CD4-positive, alpha-beta T cell (primary cell): ENCODE measurements around the gene NUB1. TPM values are rescaled to one million over a fixed set of nuclear protein-coding genes. Genes with fewer than 3 reads are reported as not detected.
A peak's percentile ranks its signal among the peaks of the same experiment; 100 is the strongest.

ENCODE experiments used
- ATAC-seq: fragments of 200-7000 bp; cut with Tn5 transposase; one replicate; pipeline ENCODE4 v1.10.0; 2022; ENCODE audit warnings: mild to moderate bottlenecking; ENCODE audit not compliant: poor library complexity
- CTCF ChIA-PET: fragments of 350-600 bp; sonication (Branson Sonifier 250); formaldehyde crosslinking; loops from one replicate; lab custom pipeline; 2021; ENCODE audit warnings: antibody characterized with exemption, inconsistent platforms; lab: Charles Lee
- POLR2A ChIA-PET: fragments of 350-600 bp; sonication (Branson Sonifier 250); formaldehyde crosslinking; loops from one replicate; lab custom pipeline; 2021; ENCODE audit warnings: antibody characterized with exemption, inconsistent platforms; lab: Charles Lee
- DNase-seq, 14 experiments: peaks; one replicate each; pipeline ENCODE4 v3.0.0-alpha.2; 2013 to 2020; ENCODE audit warnings: mixed read lengths in 2 of 14
- H3K27ac ChIP-seq, 2 donors: one replicate each; pipeline versions ENCODE4 v1.5.1 to v1.7.0; 2013; ENCODE audit warnings: low read length in 2 of 2, low read depth in 1 of 2, mild to moderate bottlenecking in 1 of 2
- H3K27me3 ChIP-seq, 2 experiments: 1 replicate in 1 of 2; 2 replicates in 1 of 2; pipeline versions ENCODE4 v1.6.1 to v1.7.0; 2013; ENCODE audit warnings: low read length in 2 of 2, control low read depth in 1 of 2, mild to moderate bottlenecking in 1 of 2, moderate library complexity in 1 of 2; ENCODE audit not compliant: insufficient read depth in 2 of 2, control insufficient read depth in 1 of 2
- H3K36me3 ChIP-seq: one replicate; pipeline ENCODE4 v1.6.1; 2013; ENCODE audit warnings: low read length, control low read depth; ENCODE audit not compliant: insufficient read depth
- H3K4me1 ChIP-seq: one replicate; pipeline ENCODE4 v1.6.1; 2013; ENCODE audit warnings: low read length, control low read depth; ENCODE audit not compliant: insufficient read depth
- H3K4me3 ChIP-seq: one replicate; pipeline ENCODE4 v1.5.1; 2013; ENCODE audit warnings: mild to moderate bottlenecking, low read length, moderate library complexity
- H3K9me3 ChIP-seq, 2 experiments: 1 replicate in 1 of 2; 2 replicates in 1 of 2; pipeline versions ENCODE4 v1.6.1 to v1.7.0; 2013; ENCODE audit warnings: low read length in 2 of 2, mild to moderate bottlenecking in 2 of 2, control low read depth in 1 of 2, moderate library complexity in 1 of 2; ENCODE audit not compliant: control insufficient read depth in 1 of 2, insufficient read depth in 1 of 2
- H3K27ac Mint-ChIP-seq: one replicate; pipeline ENCODE4 v1.8.0; 2020; ENCODE audit warnings: mixed read lengths
- H3K27me3 Mint-ChIP-seq: one replicate; pipeline ENCODE4 v1.8.0; 2021; ENCODE audit warnings: mixed read lengths
- H3K36me3 Mint-ChIP-seq: one replicate; pipeline ENCODE4 v1.8.0; 2021; ENCODE audit warnings: low read depth, mixed read lengths
- H3K4me1 Mint-ChIP-seq: one replicate; pipeline ENCODE4 v1.8.0; 2021; ENCODE audit warnings: low read depth, mixed read lengths
- H3K4me3 Mint-ChIP-seq: one replicate; pipeline ENCODE4 v1.8.0; 2020; ENCODE audit warnings: mild to moderate bottlenecking, mixed read lengths
- H3K9me3 Mint-ChIP-seq: one replicate; pipeline ENCODE4 v1.8.0; 2020; ENCODE audit warnings: mixed read lengths
- intact Hi-C, 2 experiments: fragments of 100-400 bp; cut with DNase I in 1 of 2; cut with micrococcal nuclease in 1 of 2; formaldehyde crosslinking; loops; one replicate each; pipeline versions ENCODE4 v1.15.1 to v1.9.0; 2023 to 2025; cut with DNase I, micrococcal nuclease
- total RNA-seq, 174 experiments: library from RNA in 2 of 174; stranded (reverse) in 2 of 174; gene quantifications; one replicate each; pipeline ENCODE4 v1.2.3 and lab custom pipeline; 2021 to 2026
- TF ChIP-seq, protein P1 (sequence below): fragments of 200-600 bp; IDR thresholded peaks from one replicate; pipeline ENCODE4 v1.8.0; 2022; ENCODE audit warnings: antibody characterized with exemption, mild to moderate bottlenecking

Gene NUB1
- total RNA-seq, 2 experiments from 2014 or later = 86.0 to 90.4 TPM

DNA sequence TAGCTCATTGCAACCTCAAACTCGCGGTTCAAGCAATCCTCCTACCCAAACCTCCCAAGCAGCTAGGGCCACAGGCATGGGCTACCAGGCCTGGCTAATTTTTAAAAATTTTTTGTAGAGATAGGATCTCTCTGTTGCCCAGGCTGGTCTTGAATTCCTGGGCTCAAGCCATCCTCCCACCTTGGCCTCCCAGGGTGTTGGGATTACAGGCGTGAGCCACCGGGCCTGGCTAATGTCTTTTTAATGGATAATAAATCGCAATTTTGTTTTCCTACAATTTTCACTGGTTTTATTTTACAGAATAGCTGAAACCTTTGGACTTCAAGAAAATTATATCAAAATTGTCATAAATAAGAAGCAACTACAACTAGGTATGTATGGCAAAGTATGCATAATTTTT is 10.9 kb downstream of the NUB1 start:
- H3K4me3 Mint-ChIP-seq = no peak overlapping the region
- Histone ChIP-seq H3K4me1 (peaks cover 45% of the 10 kb centered on the region), H3K27me3 (no peaks in the 10 kb centered on the region), H3K4me3 (peak overlapping the region; percentile 10), H3K36me3 (peaks cover 54% of the 10 kb centered on the region), H3K9me3 (no peaks in the 10 kb centered on the region), H3K27ac (peak overlapping the region; percentile 60 to 93)
- peaks cover 76% of the 10 kb centered on the region for H3K36me3 Mint-ChIP-seq
- ATAC-seq (no peak), DNase-seq (no peak)
- no peaks in the 10 kb centered on the region for H3K27me3 Mint-ChIP-seq
- ChIA-PET POLR2A (interaction anchor here (0.7 to 5.0 kb wide), 11 partner anchors 12 to 280 kb away, joined by 3 to 65 read pairs (median 4); partner anchors contain the start of genes ABCF2, NUB1 and WDR86), CTCF (interaction anchor here (1.0 to 6.2 kb wide), 8 partner anchors 11 to 96 kb away, joined by 3 to 83 read pairs (median 6); partner anchors contain the start of gene NUB1)
- peaks cover 50% of the 10 kb centered on the region for H3K4me1 Mint-ChIP-seq
- H3K9me3 Mint-ChIP-seq = no peaks in the 10 kb centered on the region
- H3K27ac Mint-ChIP-seq = peak overlapping the region; percentile 94
- intact Hi-C loops = loop anchor here (5.0 to 10.0 kb wide), 2 partner anchors 125 to 522 kb away; partner anchors contain the start of genes ABCF2 (in 2 of the 2) and PRKAG2 (in 1 of the 2)
- TF ChIP-seq, protein P1, sequence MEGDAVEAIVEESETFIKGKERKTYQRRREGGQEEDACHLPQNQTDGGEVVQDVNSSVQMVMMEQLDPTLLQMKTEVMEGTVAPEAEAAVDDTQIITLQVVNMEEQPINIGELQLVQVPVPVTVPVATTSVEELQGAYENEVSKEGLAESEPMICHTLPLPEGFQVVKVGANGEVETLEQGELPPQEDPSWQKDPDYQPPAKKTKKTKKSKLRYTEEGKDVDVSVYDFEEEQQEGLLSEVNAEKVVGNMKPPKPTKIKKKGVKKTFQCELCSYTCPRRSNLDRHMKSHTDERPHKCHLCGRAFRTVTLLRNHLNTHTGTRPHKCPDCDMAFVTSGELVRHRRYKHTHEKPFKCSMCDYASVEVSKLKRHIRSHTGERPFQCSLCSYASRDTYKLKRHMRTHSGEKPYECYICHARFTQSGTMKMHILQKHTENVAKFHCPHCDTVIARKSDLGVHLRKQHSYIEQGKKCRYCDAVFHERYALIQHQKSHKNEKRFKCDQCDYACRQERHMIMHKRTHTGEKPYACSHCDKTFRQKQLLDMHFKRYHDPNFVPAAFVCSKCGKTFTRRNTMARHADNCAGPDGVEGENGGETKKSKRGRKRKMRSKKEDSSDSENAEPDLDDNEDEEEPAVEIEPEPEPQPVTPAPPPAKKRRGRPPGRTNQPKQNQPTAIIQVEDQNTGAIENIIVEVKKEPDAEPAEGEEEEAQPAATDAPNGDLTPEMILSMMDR = no peak

DNA sequence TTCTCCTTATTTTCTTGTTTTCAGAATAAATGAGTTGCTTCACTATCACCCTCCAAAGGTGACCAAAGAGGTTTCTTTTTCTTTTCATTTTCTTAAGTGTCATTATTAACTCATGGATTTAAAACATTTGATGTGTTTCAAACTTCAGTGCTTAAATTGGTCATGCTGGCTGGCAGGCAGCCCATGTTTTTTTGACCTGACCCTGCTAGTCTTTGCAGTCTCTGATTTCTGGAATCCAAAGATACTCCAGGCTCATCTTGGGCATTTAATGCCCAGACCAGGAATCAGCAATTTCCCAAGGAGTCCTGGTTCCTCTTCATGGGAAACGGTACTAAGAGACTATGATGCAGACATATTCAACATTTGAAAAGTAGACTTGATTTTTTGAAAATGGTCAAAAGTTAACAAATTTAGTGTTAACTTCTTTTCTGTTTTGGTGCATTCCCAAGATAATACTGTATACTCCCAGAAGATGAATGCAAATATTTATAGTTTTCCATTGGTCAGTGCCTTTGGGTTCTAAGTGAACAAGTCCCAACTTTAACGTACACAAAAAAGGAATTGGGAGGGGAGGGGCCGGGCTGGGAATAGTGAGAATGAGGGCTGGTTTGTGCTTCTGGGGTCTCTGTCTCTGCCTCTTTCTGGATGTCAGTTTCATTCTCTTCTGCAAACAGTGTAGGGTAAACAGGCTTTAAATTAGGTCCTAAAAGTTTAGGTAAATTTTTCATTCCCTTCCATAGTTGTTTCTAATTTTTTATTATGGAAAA is 19.8 kb downstream of the NUB1 start:
- no peak overlapping the region for H3K27ac Mint-ChIP-seq
- no peak for DNase-seq
- Histone ChIP-seq H3K36me3 (peaks cover 54% of the 10 kb centered on the region), H3K27me3 (no peaks in the 10 kb centered on the region), H3K4me3 (no peak overlapping the region), H3K27ac (no peak overlapping the region), H3K4me1 (peaks cover 2% of the 10 kb centered on the region), H3K9me3 (no peaks in the 10 kb centered on the region)
- peaks cover 72% of the 10 kb centered on the region for H3K36me3 Mint-ChIP-seq
- TF ChIP-seq, protein P1 = no peak
- no peaks in the 10 kb centered on the region for H3K4me1 Mint-ChIP-seq
- intact Hi-C loops = no loop called here
- no peak for ATAC-seq
- H3K27me3 Mint-ChIP-seq = no peaks in the 10 kb centered on the region
- ChIA-PET POLR2A (interaction anchor here (1.2 kb wide), 1 partner anchor 11 kb away, joined by 4 read pairs; no protein-coding TSS in a partner anchor), CTCF (interaction anchor here (2.1 kb wide), 1 partner anchor 46 kb away, joined by 6 read pairs; no protein-coding TSS in a partner anchor)
- H3K9me3 Mint-ChIP-seq = no peaks in the 10 kb centered on the region
- H3K4me3 Mint-ChIP-seq = no peak overlapping the region

DNA sequence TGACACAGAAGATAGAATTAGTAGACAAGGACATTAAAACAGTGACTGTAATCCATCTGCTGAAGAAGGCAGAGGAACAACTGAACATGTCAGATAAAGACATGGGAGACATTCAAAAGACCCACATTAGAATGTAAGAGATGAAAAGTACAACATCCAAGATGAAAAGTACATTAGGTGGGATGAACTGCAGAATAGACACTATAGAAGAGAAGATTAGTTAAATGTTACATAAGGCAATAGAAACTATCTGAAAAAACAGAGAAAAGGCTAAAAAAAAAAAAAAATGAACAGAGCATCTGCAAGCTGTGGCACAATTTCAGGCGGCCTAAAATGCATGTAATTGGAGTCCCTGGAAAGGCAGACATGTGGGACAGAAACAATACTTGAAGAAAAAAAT is 21.6 kb downstream of the NUB1 start:
- Histone ChIP-seq H3K36me3 (peaks cover 56% of the 10 kb centered on the region), H3K27ac (no peak overlapping the region), H3K4me1 (peaks cover 5% of the 10 kb centered on the region), H3K9me3 (no peaks in the 10 kb centered on the region), H3K4me3 (no peak overlapping the region), H3K27me3 (no peaks in the 10 kb centered on the region)
- H3K36me3 Mint-ChIP-seq = peaks cover 63% of the 10 kb centered on the region
- peaks cover 4% of the 10 kb centered on the region for H3K4me1 Mint-ChIP-seq
- ChIA-PET POLR2A (no interaction called here), CTCF (interaction anchor here (0.6 to 0.7 kb wide), 2 partner anchors 13 to 85 kb away, joined by 3 read pairs; no protein-coding TSS in a partner anchor)
- intact Hi-C loops = no loop called here
- TF ChIP-seq, protein P1 = no peak
- no peak for DNase-seq
- H3K27ac Mint-ChIP-seq = no peak overlapping the region
- H3K27me3 Mint-ChIP-seq = no peaks in the 10 kb centered on the region
- no peak for ATAC-seq
- H3K9me3 Mint-ChIP-seq = no peaks in the 10 kb centered on the region
- H3K4me3 Mint-ChIP-seq = no peak overlapping the region
